OCI-LY1 (cell line): ENCODE measurements around the gene ALOX15B.

Experiments used
- EZH2 ChIP-seq: fragments of 200-600 bp; sonication (generic), shearing (Covaris generic); IDR thresholded peaks from 2 replicates; pipeline ENCODE4 v1.8.0; 2017; ENCODE audit warnings: borderline replicate concordance, mixed run types, mild to moderate bottlenecking, antibody characterized with exemption, low read length, moderate library complexity, mixed read lengths
- TF ChIP-seq, protein P1 (sequence below): fragments of 200-600 bp; sonication (generic), shearing (Covaris generic); IDR thresholded peaks from 2 replicates; pipeline ENCODE4 v1.5.1; 2017; ENCODE audit warnings: mild to moderate bottlenecking, antibody characterized with exemption, low read length, moderate library complexity, mixed read lengths

GRCh38 chr17:8015957-8016631 lies 22.8 kb upstream of the ALOX15B start:
- no peak for TF ChIP-seq EZH2
- TF ChIP-seq, protein P1, sequence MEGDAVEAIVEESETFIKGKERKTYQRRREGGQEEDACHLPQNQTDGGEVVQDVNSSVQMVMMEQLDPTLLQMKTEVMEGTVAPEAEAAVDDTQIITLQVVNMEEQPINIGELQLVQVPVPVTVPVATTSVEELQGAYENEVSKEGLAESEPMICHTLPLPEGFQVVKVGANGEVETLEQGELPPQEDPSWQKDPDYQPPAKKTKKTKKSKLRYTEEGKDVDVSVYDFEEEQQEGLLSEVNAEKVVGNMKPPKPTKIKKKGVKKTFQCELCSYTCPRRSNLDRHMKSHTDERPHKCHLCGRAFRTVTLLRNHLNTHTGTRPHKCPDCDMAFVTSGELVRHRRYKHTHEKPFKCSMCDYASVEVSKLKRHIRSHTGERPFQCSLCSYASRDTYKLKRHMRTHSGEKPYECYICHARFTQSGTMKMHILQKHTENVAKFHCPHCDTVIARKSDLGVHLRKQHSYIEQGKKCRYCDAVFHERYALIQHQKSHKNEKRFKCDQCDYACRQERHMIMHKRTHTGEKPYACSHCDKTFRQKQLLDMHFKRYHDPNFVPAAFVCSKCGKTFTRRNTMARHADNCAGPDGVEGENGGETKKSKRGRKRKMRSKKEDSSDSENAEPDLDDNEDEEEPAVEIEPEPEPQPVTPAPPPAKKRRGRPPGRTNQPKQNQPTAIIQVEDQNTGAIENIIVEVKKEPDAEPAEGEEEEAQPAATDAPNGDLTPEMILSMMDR: no peak
